ENCODE measurements around the gene FMNL3. TPM values are rescaled to one million over a fixed set of nuclear protein-coding genes. Genes with fewer than 3 reads are reported as not detected.
"Not testable (repeated sequence)": the region's sequence is repeated elsewhere in the genome, so short reads cannot be mapped to it uniquely, and the experiment has no call there.

FMNL3 gene
- total and polyA plus RNA-seq, 5 experiments from 2014 or later = 7.6 to 36.5 (median 12.1) TPM

GRCh38 chr12:49740277-49740676 is 33.1 kb upstream of the FMNL3 start:
- ATAC-seq, H3K4me3 Mint-ChIP-seq, H3K27me3 Mint-ChIP-seq, H3K9me3 Mint-ChIP-seq, DNase-seq: not testable (repeated sequence)
- Mint-ChIP-seq H3K4me1 (peaks cover 18 to 41% (median 37%) of the 10 kb centered on the region in 4 donors), H3K27ac (peak overlapping the region in 5 of 10 donors; percentile 14 to 76 (median 24)), H3K36me3 (peaks cover 3 to 20% (median 3%) of the 10 kb centered on the region in 3 donors)
- POLR2A ChIA-PET = interaction anchor here (1.0 to 2.2 kb wide), 10 partner anchors 13 to 117 kb away, joined by 4 to 47 read pairs (median 9); partner anchors contain the start of gene PRPF40B

GRCh38 chr12:49738721-49739120 is 31.5 kb upstream of the FMNL3 start:
- DNase-seq, ATAC-seq, H3K36me3 Mint-ChIP-seq, H3K4me3 Mint-ChIP-seq, H3K27me3 Mint-ChIP-seq, H3K27ac Mint-ChIP-seq: not testable (repeated sequence)
- Mint-ChIP-seq H3K9me3 (peaks cover 0 to 14% (median 7%) of the 10 kb centered on the region in 9 donors), H3K4me1 (peaks cover 9 to 27% (median 24%) of the 10 kb centered on the region in 4 donors)
- POLR2A ChIA-PET = interaction anchor here (0.8 kb wide), 1 partner anchor 100 kb away, joined by 3 read pairs; no protein-coding TSS in a partner anchor

GRCh38 chr12:49734900-49735299 is 27.7 kb upstream of the FMNL3 start:
- POLR2A ChIA-PET, DNase-seq, ATAC-seq, H3K4me3 Mint-ChIP-seq, H3K27ac Mint-ChIP-seq, H3K36me3 Mint-ChIP-seq, H3K4me1 Mint-ChIP-seq, H3K27me3 Mint-ChIP-seq: not testable (repeated sequence)
- H3K9me3 Mint-ChIP-seq = peaks cover 0 to 14% (median 5%) of the 10 kb centered on the region in 9 donors

- Mint-ChIP-seq H3K27ac (no peak overlapping the region), H3K9me3 (peaks cover 0 to 14% (median 5%) of the 10 kb centered on the region in 9 donors), H3K27me3 (peaks cover 0 to 1% (median 0%) of the 10 kb centered on the region in 5 donors), H3K4me3 (no peak overlapping the region), H3K36me3 (peaks cover 0 to 9% (median 3%) of the 10 kb centered on the region in 3 donors), H3K4me1 (no peaks in the 10 kb centered on the region)
- POLR2A ChIA-PET = no interaction called here
- no peak for DNase-seq
- ATAC-seq = no peak
Measured at GRCh38 chr12:49733219-49734017, 26.2 kb upstream of the FMNL3 start.

DNA sequence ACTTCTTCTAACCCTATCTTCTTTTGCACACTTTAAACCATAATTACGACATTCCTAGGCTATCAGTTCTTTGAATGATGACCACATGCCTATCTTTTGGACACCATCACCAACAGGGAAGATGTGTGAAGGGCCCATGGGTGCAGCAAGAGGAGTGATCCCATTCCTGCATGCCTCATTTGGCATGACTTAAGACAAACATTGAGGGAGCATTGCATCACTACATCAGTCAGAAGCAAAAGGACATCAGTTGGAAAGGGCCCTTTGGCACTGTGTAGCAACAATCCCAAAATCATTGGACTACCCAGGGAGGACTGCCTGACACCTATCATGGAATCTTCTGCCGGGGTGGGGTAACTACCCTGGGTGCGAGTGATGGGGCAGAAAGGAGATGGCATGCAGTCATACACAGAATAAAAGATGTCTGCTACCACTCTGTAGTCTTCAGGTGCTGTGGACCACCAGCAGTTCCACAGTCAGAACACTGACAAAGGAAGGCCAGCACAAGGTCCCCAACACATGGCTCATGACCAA is 23.4 kb upstream of the FMNL3 start:
- Mint-ChIP-seq H3K9me3 (peaks cover 0 to 12% (median 5%) of the 10 kb centered on the region in 9 donors), H3K4me1 (no peaks in the 10 kb centered on the region), H3K27me3 (peaks cover 0 to 1% (median 1%) of the 10 kb centered on the region in 5 donors), H3K27ac (no peak overlapping the region), H3K4me3 (no peak overlapping the region), H3K36me3 (peaks cover 0 to 9% (median 3%) of the 10 kb centered on the region in 3 donors)
- ATAC-seq = no peak
- DNase-seq = no peak
- POLR2A ChIA-PET = no interaction called here

DNA sequence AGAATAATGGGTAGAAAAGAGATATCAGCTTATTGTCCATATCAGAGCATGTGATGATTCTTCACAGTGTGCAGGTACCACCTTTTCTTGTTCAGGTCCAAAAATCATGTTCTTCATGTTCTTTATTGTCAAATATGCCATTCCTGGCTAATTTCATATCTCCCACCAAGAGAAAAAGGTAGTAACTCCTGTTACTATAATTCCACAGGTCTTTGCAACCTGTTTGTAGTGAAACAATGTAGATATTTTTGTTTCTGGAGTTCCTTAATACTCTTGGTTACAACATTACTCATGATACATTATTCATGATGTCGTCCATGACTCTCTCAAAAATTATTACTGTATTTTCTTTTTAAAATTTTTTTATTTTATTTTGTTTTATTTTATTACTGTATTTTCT is 22.8 kb upstream of the FMNL3 start:
- H3K27ac Mint-ChIP-seq = no peak overlapping the region
- H3K36me3 Mint-ChIP-seq = peaks cover 0 to 4% (median 0%) of the 10 kb centered on the region in 3 donors
- ATAC-seq = no peak
- no peak for DNase-seq
- POLR2A ChIA-PET = no interaction called here
- H3K4me1 Mint-ChIP-seq = no peaks in the 10 kb centered on the region
- H3K9me3 Mint-ChIP-seq = peaks cover 0 to 6% (median 2%) of the 10 kb centered on the region in 9 donors
- peaks cover 0 to 4% (median 2%) of the 10 kb centered on the region in 5 donors for H3K27me3 Mint-ChIP-seq
- H3K4me3 Mint-ChIP-seq = no peak overlapping the region

GRCh38 chr12:49728446-49728845 is 21.2 kb upstream of the FMNL3 start:
- Mint-ChIP-seq H3K36me3 (no peaks in the 10 kb centered on the region), H3K27me3 (peaks cover 0 to 8% (median 6%) of the 10 kb centered on the region in 5 donors), H3K4me3 (no peak overlapping the region), H3K9me3 (no peaks in the 10 kb centered on the region), H3K4me1 (no peaks in the 10 kb centered on the region), H3K27ac (no peak overlapping the region)
- DNase-seq (no peak), ATAC-seq (no peak)
- POLR2A ChIA-PET = no interaction called here

- DNase-seq, H3K4me1 Mint-ChIP-seq, ATAC-seq, H3K36me3 Mint-ChIP-seq, POLR2A ChIA-PET, H3K9me3 Mint-ChIP-seq, H3K4me3 Mint-ChIP-seq, H3K27ac Mint-ChIP-seq: not testable (repeated sequence)
- peaks cover 0 to 11% (median 8%) of the 10 kb centered on the region in 5 donors for H3K27me3 Mint-ChIP-seq
Measured at GRCh38 chr12:49721355-49721754, 14.2 kb upstream of the FMNL3 start.

DNA sequence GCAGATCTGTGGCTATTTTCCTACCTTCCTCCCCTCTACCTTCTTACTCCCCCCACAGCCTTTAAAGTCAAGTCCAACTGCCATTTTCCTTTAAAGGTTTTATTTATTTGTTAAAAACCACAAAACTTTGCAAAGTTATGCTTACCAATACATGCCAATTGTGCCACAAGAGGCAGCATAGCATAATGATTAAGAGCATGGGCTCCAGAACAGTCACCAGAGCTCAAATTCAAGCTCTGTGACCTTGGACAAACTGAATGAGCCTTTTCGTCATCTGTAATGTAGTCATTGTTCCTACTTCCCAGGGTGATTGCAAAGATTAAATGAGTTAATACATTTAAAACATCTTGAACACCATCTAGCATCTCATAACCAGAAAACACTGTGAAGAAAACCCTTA is 13.0 kb upstream of the FMNL3 start:
- peak overlapping the region in 1 of 10 donors; percentile 58 for H3K27ac Mint-ChIP-seq
- POLR2A ChIA-PET = interaction anchor here (0.6 kb wide), 1 partner anchor 12 kb away, joined by 5 read pairs; no protein-coding TSS in a partner anchor
- H3K4me1 Mint-ChIP-seq = peaks cover 0 to 3% (median 0%) of the 10 kb centered on the region in 4 donors
- no peaks in the 10 kb centered on the region for H3K36me3 Mint-ChIP-seq
- DNase-seq (no peak), ATAC-seq (no peak)
- H3K4me3 Mint-ChIP-seq = no peak overlapping the region
- H3K9me3 Mint-ChIP-seq = no peaks in the 10 kb centered on the region
- peaks cover 0 to 10% (median 9%) of the 10 kb centered on the region in 5 donors for H3K27me3 Mint-ChIP-seq

- POLR2A ChIA-PET, ATAC-seq, H3K4me1 Mint-ChIP-seq, H3K27ac Mint-ChIP-seq, H3K4me3 Mint-ChIP-seq, H3K36me3 Mint-ChIP-seq, DNase-seq, H3K9me3 Mint-ChIP-seq: not testable (repeated sequence)
- H3K27me3 Mint-ChIP-seq = peaks cover 4 to 14% (median 10%) of the 10 kb centered on the region in 5 donors
Measured at GRCh38 chr12:49717800-49718199, 10.6 kb upstream of the FMNL3 start.

DNA sequence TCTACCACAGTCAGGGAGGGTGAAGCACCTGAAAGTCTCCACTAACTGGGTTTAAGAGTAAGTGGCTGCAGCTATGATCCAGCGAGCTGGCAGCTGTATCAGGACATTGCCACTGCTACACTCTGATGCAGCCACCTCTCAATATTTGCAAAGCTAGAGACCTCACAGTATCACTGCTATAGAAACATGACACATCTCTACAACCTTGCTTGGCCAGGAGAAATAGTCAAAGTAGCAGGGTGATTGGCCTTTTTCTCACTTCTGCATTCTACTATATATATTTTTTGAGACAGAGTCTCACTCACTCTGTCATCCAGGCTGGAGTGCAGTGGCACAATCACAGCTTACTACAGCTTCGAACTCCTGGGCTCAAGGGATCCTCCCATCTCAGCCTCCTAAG is 9.3 kb upstream of the FMNL3 start:
- Mint-ChIP-seq H3K36me3 (no peaks in the 10 kb centered on the region), H3K27ac (no peak overlapping the region), H3K27me3 (peaks cover 7 to 18% (median 16%) of the 10 kb centered on the region in 5 donors), H3K4me3 (no peak overlapping the region), H3K9me3 (no peaks in the 10 kb centered on the region), H3K4me1 (peaks cover 0 to 3% (median 0%) of the 10 kb centered on the region in 4 donors)
- POLR2A ChIA-PET = interaction anchor here (1.8 kb wide), 1 partner anchor 25 kb away, joined by 5 read pairs; the partner anchor contains the start of gene TMBIM6
- no peak for DNase-seq
- ATAC-seq = no peak

GRCh38 chr12:49713952-49714351 is 6.7 kb upstream of the FMNL3 start:
- DNase-seq, H3K9me3 Mint-ChIP-seq, H3K4me3 Mint-ChIP-seq, ATAC-seq, H3K4me1 Mint-ChIP-seq, H3K36me3 Mint-ChIP-seq, H3K27ac Mint-ChIP-seq: not testable (repeated sequence)
- H3K27me3 Mint-ChIP-seq = peaks cover 7 to 18% (median 16%) of the 10 kb centered on the region in 5 donors
- POLR2A ChIA-PET = interaction anchor here (0.9 kb wide), 1 partner anchor 80 kb away, joined by 3 read pairs; no protein-coding TSS in a partner anchor

DNA sequence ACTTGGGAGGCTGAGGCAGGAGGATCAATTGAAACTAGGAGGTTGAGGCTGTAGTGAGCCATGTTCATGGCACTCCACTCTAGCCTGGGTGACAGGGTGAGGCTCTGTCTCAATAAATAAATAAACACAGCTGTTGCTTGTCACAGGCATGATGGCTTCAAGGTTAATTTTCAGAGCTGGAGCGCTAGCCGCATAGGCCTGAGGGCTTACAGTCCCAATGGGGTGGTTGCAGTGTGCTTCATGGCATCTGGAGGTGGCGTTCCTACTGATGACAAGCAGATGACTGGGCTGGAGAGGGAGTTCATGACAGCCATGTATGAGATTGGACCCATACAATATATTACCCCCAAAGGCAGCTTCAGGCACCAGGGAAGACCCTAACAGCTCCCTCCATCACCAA is 1.6 kb upstream of the FMNL3 start:
- Mint-ChIP-seq H3K9me3 (no peaks in the 10 kb centered on the region), H3K27ac (peak overlapping the region in 1 of 10 donors; percentile 18), H3K27me3 (peaks cover 4 to 16% (median 5%) of the 10 kb centered on the region in 5 donors), H3K36me3 (no peaks in the 10 kb centered on the region), H3K4me1 (peaks cover 21 to 34% (median 30%) of the 10 kb centered on the region in 4 donors), H3K4me3 (no peak overlapping the region)
- ATAC-seq (no peak), DNase-seq (no peak)
- POLR2A ChIA-PET = interaction anchor here (0.6 to 9.5 kb wide), 5 partner anchors 33 to 86 kb away, joined by 3 to 93 read pairs (median 4); partner anchors contain the start of gene TMBIM6

Measured in naive thymus-derived CD8-positive, alpha-beta T cell (primary cell).